NT2/D1 (cell line): ENCODE results near the gene FTO.

Experiments used
- SUZ12 ChIP-seq: IDR thresholded peaks from 2 replicates; pipeline ENCODE4 v1.6.1; 2011; ENCODE audit not compliant: insufficient read length, insufficient read depth; ENCODE audit errors: extremely low read depth
- YY1 ChIP-seq: IDR thresholded peaks from 2 replicates; pipeline ENCODE4 v1.6.1; 2011; ENCODE audit not compliant: insufficient read length, insufficient read depth
- ZNF274 ChIP-seq: IDR thresholded peaks from 2 replicates; pipeline ENCODE4 v1.6.1; 2011; ENCODE audit warnings: mild to moderate bottlenecking, low read depth, low read length

DNA sequence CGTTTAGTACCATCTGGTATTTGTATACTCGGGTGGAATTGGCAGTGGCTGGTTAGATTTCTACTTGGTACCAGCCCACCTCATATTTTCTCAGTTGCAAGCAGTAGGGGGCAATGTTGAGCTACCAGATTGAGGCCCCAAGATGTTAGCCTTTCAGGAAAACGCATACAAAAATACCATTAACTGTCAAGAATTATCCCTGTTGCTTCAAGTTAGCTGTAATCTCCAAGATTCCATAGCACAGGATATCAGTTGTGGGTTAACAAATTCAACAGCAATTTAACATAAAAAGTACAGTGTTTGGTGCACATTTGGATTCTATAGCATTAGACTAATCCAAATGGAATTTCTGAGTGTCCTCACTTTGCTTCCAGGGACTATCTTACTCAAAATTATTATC lies 188.2 kb downstream of the FTO start:
- TF ChIP-seq YY1 (no peak), ZNF274 (no peak), SUZ12 (no peak)
